IPS-11a (cell line): Measurements from ENCODE around the gene ASCL5.

ENCODE experiments used
- H3K4me3 ChIP-seq: one replicate; pipeline ENCODE4 v1.5.1; 2013; ENCODE audit warnings: low read depth, low read length, control low read depth

ASCL5 gene

GRCh38 chr1:201136355-201137023 is 9.5 kb upstream of the ASCL5 start:
- no peak overlapping the region for H3K4me3 ChIP-seq

- H3K4me3 ChIP-seq = no peak overlapping the region
These were observed 7.4 kb upstream of the ASCL5 start for GRCh38 chr1:201134405-201134804.

- H3K4me3 ChIP-seq = no peak overlapping the region
These were observed 4.4 kb upstream of the ASCL5 start for GRCh38 chr1:201131398-201131797.

DNA sequence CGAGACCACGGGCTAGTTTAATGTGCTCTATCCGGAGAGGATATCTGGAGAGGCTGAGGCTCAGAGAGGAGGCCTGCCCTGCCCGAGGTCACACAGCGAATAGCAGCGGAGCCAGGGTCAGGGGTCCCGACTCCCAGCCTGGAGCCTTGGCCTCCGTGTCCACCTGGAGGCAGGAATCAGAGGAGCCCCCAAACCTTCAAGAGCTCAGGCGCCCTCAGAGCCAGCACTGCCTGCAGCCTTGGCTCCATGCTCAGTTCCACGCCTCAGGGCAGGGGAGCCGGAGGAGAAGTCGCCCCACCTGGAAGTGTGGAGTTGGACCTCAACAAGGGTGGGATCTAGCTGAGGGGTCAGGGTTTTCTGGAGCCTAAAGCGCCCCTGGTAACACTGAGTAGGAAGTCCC is 2.0 kb upstream of the ASCL5 start:
- H3K4me3 ChIP-seq = no peak overlapping the region

- H3K4me3 ChIP-seq = no peak overlapping the region
These were observed 1.5 kb upstream of the ASCL5 start for GRCh38 chr1:201128476-201128875.

DNA sequence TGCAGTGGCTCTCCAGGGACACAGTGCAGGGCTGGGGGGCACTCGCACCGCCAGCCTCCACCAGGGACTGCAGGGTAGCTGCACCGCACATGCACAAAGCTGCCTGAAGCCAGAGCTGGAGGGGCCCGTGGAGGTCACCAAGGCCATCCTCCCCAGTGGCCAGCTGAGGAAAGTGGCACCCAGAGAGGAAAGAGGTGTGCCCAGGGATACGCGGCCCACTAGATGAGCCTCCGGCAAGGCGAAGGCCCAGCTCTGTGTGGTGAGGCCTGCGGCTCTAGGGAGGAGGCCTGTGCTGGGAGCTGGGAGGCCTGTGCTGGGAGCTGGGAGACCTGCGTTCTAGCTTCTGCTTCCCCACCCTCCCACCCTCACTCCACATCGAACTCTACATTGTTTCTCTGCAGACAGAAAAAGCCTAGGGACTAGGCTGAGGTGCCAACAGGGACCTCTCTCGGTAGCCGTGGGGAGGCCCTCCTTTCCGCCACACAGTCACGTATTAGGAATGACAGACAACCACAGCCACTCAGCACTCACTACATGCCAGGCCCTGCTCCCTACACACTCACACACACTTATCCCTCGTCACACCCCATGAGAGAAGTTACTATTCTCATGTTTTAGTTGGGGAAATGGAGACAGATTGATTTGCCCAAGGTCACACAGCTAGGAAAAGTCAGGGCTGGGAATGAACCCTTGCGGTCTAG is 921 bp upstream of the ASCL5 start:
- no peak overlapping the region for H3K4me3 ChIP-seq

GRCh38 chr1:201126463-201126831 is 537 bp downstream of the ASCL5 start:
- no peak overlapping the region for H3K4me3 ChIP-seq

- no peak overlapping the region for H3K4me3 ChIP-seq
These were observed 1.2 kb downstream of the ASCL5 start for GRCh38 chr1:201125800-201126199.

- no peak overlapping the region for H3K4me3 ChIP-seq
These were observed 2.0 kb downstream of the ASCL5 start for GRCh38 chr1:201125019-201125418.

DNA sequence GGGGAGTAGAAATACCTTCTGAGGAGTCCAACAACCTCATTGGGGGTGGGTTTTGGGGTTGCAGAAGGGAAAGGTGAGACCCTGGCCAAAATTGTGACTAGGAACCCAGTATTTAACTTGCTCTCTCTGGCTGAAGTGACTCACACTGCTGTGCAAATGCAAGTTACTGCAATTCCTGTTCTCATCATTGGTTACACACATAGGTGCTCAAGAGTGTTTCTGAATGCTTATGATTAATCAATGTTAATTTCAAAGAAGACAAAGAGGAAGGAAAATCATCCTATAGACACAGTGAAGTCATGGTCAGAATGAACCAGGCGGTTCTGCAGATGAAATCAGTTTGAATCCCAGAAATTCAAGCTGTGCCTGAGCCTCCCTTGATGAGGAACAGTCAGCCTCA is 3.1 kb downstream of the ASCL5 start:
- no peak overlapping the region for H3K4me3 ChIP-seq

GRCh38 chr1:201122321-201122957 is 4.5 kb downstream of the ASCL5 start:
- no peak overlapping the region for H3K4me3 ChIP-seq

DNA sequence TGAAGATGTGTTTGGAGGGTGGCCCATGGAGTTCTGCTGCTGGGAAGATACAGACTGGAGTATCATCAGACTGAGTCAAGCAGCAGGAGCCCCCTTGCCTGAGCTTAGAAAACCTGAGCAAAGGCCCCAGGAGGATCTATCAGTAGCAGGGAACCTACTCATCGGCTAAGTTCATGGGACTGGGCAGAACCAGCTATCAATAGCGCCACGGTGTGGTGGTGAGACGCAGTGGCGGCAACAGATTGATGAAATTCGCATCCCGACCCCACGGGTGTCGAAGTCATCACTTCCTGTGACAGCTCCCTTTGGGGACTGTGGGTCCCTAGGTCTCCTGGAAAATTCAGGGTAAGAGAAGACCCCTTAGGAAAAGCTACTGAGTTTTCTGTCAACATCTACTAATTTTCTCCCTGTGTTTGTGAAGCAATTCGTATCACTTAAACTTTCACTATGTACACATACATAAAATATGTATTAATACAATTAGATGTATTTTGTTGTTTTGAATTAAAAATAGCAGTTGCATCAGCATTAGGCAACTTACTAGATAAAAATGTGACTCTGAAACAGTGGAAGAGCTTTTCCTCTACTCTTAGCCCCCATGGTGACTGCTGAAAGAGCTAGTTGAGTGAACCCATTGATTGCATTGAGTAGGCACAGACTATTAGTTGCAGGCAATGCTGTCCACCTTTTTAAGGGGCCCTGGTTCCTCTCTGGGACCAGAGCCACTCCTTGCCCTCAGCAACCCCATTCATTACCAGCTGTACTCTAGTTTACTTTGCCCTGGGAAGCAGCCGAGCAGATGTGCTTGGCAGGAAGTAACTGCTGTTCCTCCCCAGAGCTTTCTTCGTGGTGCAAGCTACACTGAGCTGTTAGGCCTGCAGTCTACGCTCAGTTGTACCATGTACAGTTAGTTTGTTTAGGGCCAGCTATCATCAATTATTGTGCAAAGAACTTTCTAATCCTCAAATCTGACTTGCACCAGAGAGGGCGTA is 7.5 kb downstream of the ASCL5 start:
- no peak overlapping the region for H3K4me3 ChIP-seq

GRCh38 chr1:201116091-201116490 is 10.9 kb downstream of the ASCL5 start:
- no peak overlapping the region for H3K4me3 ChIP-seq

DNA sequence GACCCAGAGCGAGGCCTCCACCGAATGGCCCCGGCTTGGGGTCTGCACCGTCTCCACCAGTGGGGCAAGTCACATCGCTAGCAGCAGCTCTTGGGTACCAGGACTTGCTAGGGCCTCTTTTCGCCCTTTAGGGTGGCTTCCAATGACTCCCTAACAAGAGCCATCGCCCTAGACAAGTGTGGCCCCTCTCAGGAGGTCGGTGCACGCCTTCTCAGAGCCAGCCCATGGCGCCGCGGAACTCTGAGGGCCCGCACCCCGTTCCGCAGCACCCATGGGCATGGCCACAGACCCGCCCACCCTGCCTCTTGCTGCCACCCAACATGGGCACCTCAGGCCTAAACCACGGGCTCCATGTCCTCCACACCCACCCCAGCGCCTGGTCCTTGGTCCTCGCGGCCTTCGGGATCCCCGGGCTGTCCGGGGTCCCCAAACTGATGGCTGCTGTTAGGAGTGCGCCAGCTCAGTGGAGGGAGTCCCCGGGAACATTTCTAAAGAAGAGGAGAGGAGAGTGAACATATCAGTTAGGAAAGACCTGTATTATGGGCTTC is 11.5 kb downstream of the ASCL5 start:
- H3K4me3 ChIP-seq = no peak overlapping the region

DNA sequence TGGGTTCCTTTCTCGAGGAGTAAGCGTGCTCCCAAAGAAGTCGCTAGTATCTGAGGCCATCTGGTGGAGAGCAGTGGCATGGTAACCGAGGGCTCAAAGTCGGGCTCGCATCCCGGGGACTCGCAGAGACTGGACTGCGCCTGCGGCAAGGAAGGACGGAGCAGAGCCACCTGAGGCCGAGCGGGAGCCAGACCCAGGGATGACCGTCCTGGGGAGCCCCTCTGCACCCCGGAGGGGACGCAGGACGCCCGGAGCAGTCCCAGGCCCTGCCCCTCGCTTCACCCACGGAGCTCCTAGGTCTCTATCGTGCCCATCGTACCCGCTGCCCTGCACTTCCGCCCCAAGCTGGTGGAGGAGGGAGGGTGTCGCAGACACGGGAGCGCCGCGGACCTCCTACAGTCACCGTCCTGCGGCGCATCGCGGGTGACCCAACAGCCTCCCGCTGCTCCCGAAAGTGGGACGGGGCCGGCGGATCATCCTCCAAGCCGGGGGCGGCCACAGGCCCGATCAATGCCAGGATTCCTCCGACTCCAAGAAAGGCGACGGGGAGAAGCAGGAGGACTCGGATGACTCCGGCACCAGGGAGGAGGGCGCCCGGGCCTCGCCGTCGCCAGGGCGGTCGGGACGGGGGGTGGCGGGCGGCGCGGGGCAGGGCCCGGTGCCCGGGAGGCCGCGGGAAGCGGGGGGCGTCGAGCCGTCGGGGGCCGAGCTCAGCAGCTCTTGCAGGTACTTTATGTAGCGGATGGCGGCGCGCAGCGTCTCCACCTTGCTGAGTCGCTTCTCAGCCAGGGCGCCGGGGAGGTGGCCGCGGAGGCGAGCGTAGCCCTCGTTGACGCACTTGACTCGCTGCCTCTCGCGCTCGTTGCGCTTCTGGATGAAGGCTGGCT is 12.5 kb downstream of the ASCL5 start:
- peak overlapping the region; percentile 54 for H3K4me3 ChIP-seq

DNA sequence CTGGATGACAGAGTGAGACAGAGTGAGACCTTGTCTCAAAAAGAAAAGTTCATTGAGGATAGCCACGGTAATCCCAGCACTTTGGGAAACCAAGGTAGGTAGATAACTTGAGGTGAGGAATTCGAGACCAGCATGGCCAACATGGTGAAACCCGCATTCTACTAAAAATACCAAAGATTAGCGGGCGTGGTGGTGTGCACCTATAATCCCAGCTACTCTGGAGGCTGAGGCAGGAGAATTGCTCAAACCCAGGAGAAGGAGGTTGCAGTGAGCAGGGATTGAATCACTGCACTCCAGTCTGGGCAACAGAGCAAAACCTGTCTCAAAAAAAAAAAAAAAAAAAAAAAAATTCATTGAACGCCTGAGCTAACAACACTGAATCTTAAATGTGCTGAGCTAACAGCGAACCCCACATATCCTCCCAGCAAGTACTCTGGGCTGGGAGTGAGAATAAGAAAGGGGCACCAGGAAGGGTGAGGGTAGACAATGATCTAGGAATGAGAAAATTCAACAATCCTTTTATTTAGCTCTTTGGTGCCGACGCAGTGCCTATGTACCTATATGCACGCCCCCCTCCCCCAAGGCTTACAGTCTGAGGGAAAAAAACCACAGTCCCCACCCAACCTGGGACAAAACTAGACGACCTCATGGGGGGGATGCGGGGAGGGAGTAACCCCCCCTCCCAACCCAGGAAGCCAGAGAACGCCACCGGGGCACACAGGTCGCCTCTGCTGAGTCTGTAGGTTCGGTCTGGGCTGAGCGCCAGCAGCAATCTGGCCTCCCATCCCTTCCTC is 13.3 kb downstream of the ASCL5 start:
- H3K4me3 ChIP-seq = no peak overlapping the region

DNA sequence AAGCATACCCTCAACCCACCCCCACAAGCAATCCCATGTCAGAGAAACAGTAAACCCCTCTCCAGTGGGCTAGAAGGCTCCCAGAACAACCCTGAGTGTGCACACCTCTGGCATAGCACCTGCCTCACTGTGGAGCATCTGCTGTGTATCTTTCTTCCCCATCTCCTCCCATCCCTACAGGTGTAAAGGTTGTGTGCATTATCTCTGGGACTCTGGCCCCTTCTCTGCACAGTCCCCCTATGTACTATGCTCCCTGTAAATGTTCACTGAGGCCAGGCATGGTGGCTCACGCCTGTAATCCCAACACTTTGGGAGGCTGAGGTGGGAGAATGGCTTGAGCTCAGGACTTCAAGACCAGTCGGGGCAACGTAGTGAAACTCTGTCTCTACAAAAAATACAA is 14.1 kb downstream of the ASCL5 start:
- H3K4me3 ChIP-seq = no peak overlapping the region

- H3K4me3 ChIP-seq = no peak within 1 kb of the TSS
These were observed 14.7 kb downstream of the ASCL5 start, which contains the start of gene CACNA1S for GRCh38 chr1:201112173-201112731. Gene CACNA1S (minus strand): TSS chr1:201112426. CDS start chr1:201112339, 87 bp downstream.

DNA sequence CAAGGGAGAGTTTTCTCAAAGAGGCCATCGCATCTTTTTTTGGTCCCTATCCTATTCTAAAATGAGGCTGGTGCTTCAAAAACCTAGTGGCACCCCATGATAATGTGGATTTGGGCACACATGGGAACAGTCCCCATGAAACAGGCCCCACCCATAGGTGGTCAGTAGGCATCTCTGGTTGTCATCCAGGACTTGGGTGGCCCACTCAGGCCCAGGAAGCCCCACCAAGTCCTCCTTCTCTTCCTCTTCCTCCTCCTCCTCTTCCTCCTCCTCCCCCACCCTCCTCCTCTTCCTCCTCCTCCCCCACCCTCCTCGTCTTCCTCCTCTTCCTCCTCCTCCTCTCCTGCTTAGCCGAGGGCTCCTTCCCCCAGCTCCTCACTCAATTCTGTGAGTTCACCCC is 15.3 kb downstream of the ASCL5 start:
- H3K4me3 ChIP-seq = no peak overlapping the region
